Measurements from ENCODE around the gene BNC2.
"Not testable (repeated sequence)": the region's sequence is repeated elsewhere in the genome, so short reads cannot be mapped to it uniquely, and the experiment has no call there.

BNC2 gene

GRCh38 chr9:16459421-16460148, 410.9 kb downstream of the BNC2 start:
- no peak for DNase-seq (ENCODE audit: low read depth in 2 of 3, low spot score in 2 of 3)

GRCh38 chr9:16458696-16459420, 411.6 kb downstream of the BNC2 start:
- DNase-seq (ENCODE audit: low read depth in 2 of 3, low spot score in 2 of 3), result no peak

- no peak for DNase-seq (ENCODE audit: low read depth in 2 of 3, low spot score in 2 of 3)
These were observed 414.6 kb downstream of the BNC2 start for GRCh38 chr9:16455842-16456241.

- no peak for DNase-seq (ENCODE audit: low read depth in 2 of 3, low spot score in 2 of 3)
These were observed 417.1 kb downstream of the BNC2 start for GRCh38 chr9:16453390-16453789.

GRCh38 chr9:16450578-16450977, 419.9 kb downstream of the BNC2 start:
- no peak for DNase-seq (ENCODE audit: low read depth in 2 of 3, low spot score in 2 of 3)

- DNase-seq (ENCODE audit: low read depth in 2 of 3, low spot score in 2 of 3), result no peak
These were observed 420.4 kb downstream of the BNC2 start for GRCh38 chr9:16450043-16450442.

- no peak for DNase-seq (ENCODE audit: low read depth in 2 of 3, low spot score in 2 of 3)
These were observed 421.3 kb downstream of the BNC2 start for GRCh38 chr9:16449076-16449730.

GRCh38 chr9:16447946-16448345, 422.5 kb downstream of the BNC2 start:
- no peak for DNase-seq (ENCODE audit: low read depth in 2 of 3, low spot score in 2 of 3)

GRCh38 chr9:16446636-16447035, 423.8 kb downstream of the BNC2 start:
- DNase-seq (ENCODE audit: low read depth in 2 of 3, low spot score in 2 of 3), result no peak

GRCh38 chr9:16445141-16445920, 425.1 kb downstream of the BNC2 start:
- DNase-seq (ENCODE audit: low read depth in 2 of 3, low spot score in 2 of 3), result no peak

- DNase-seq (ENCODE audit: low read depth in 2 of 3, low spot score in 2 of 3), result no peak
These were observed 427.8 kb downstream of the BNC2 start for GRCh38 chr9:16442622-16443021.

- no peak for DNase-seq (ENCODE audit: low read depth in 2 of 3, low spot score in 2 of 3)
These were observed 428.7 kb downstream of the BNC2 start for GRCh38 chr9:16441791-16442190.

- DNase-seq (ENCODE audit: low read depth in 2 of 3, low spot score in 2 of 3), result not testable (repeated sequence)
These were observed 431.6 kb downstream of the BNC2 start for GRCh38 chr9:16438831-16439230.

GRCh38 chr9:16436545-16436944, 433.9 kb downstream of the BNC2 start:
- DNase-seq (ENCODE audit: low read depth in 2 of 3, low spot score in 2 of 3), result no peak

- DNase-seq (ENCODE audit: low read depth in 2 of 3, low spot score in 2 of 3), result no peak
These were observed 435.9 kb downstream of the BNC2 start for GRCh38 chr9:16434526-16434925.

- DNase-seq (ENCODE audit: low read depth in 2 of 3, low spot score in 2 of 3), result no peak
These were observed 437.0 kb downstream of the BNC2 start for GRCh38 chr9:16433494-16433893.

- no peak for DNase-seq (ENCODE audit: low read depth in 2 of 3, low spot score in 2 of 3)
These were observed 438.6 kb downstream of the BNC2 start for GRCh38 chr9:16431666-16432392.

- DNase-seq (ENCODE audit: low read depth in 2 of 3, low spot score in 2 of 3), result no peak
These were observed 440.8 kb downstream of the BNC2 start for GRCh38 chr9:16429671-16430070.

- DNase-seq (ENCODE audit: low read depth in 2 of 3, low spot score in 2 of 3), result no peak
These were observed 442.5 kb downstream of the BNC2 start for GRCh38 chr9:16427873-16428427.

- DNase-seq (ENCODE audit: low read depth in 2 of 3, low spot score in 2 of 3), result no peak
These were observed 443.8 kb downstream of the BNC2 start for GRCh38 chr9:16426716-16427115.

All from activated CD8-positive, alpha-beta memory T cell treated with anti-CD3 and anti-CD28 coated beads for 48 hours (primary cell).